Mucosa of descending colon (tissue), 3 donors: ENCODE measurements around the gene HOXC6. TPM values are rescaled to one million over a fixed set of nuclear protein-coding genes. Genes with fewer than 3 reads are reported as not detected.

ENCODE experiments used
- ATAC-seq: fragments of 200-7000 bp; cut with Tn5 transposase; one replicate; pipeline ENCODE4 v1.9.1; 2020; ENCODE audit warnings: mild to moderate bottlenecking, moderate library complexity
- DNase-seq, 3 donors: peaks; one replicate each; pipeline ENCODE4 v3.0.0-alpha.2; 2020
- H3K36me3 ChIP-seq: fragments of 200-600 bp; one replicate; pipeline ENCODE4 v1.8.0; 2021; ENCODE audit warnings: low read depth, mild to moderate bottlenecking
- H3K4me1 ChIP-seq: fragments of 200-600 bp; one replicate; pipeline ENCODE4 v1.8.0; 2021; ENCODE audit warnings: low read depth, mild to moderate bottlenecking
- H3K4me3 ChIP-seq: fragments of 200-600 bp; one replicate; pipeline ENCODE4 v1.8.0; 2021; ENCODE audit warnings: mild to moderate bottlenecking
- H3K9me3 ChIP-seq: fragments of 200-600 bp; one replicate; pipeline ENCODE4 v1.8.0; 2021; ENCODE audit warnings: mild to moderate bottlenecking
- intact Hi-C, 2 donors: fragments of 100-400 bp; cut with DNase I in 1 of 2; cut with micrococcal nuclease in 1 of 2; formaldehyde crosslinking; loops; one replicate each; pipeline versions ENCODE4 v1.11.0 to v1.11.1; 2022; cut with DNase I, micrococcal nuclease
- total RNA-seq, 3 donors: library from RNA; stranded (reverse); fragmentation: NEBNext Ultra II Directional in 2 of 3; extraction: Animal tissue kit (Norgen Biotek cat#: 25700) in 2 of 3; gene quantifications; one replicate each; pipeline versions ENCODE4 v1.2.1 to v1.2.4, GENCODE V29; 2021 to 2023
- TF ChIP-seq, protein P1 (sequence below): fragments of 200-600 bp; IDR thresholded peaks from one replicate; pipeline ENCODE4 v1.8.0; 2022; ENCODE audit warnings: antibody characterized with exemption, mild to moderate bottlenecking
- donor health status: DM: no; HTN: no; CAD: no; lungs with moderate emphysema.
- donor health status: DM: no; HTN: no; CAD: no.
- donor health status: DM: no; HTN: yes; CAD: no.

HOXC6 gene
- total RNA-seq, 3 donors from 2014 or later, result 0.22 to 0.32 TPM; not detected in 1

DNA sequence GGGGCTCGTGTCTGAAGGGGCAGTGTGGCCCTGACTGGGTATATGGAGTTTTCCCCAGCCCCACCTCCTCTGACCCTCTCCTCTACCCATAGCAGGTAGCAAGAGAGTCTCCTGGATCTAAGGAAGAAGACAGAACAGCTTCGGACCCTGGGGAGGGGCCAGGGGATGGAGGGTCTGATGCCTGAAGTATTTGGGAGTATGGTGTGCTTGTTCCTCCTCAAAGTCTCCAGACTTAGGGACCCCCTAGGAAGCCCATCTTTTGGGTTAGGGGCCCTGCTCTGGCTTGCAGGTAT is 20.0 kb upstream of the HOXC6 start:
- ATAC-seq (no peak), DNase-seq (no peak)
- no peaks in the 10 kb centered on the region for H3K36me3 ChIP-seq
- intact Hi-C loops, result loop anchor here (5.0 kb wide), 2 partner anchors 184 to 194 kb away; no protein-coding TSS in a partner anchor
- H3K4me3 ChIP-seq, result no peak overlapping the region
- H3K9me3 ChIP-seq, result no peaks in the 10 kb centered on the region
- TF ChIP-seq, protein P1, sequence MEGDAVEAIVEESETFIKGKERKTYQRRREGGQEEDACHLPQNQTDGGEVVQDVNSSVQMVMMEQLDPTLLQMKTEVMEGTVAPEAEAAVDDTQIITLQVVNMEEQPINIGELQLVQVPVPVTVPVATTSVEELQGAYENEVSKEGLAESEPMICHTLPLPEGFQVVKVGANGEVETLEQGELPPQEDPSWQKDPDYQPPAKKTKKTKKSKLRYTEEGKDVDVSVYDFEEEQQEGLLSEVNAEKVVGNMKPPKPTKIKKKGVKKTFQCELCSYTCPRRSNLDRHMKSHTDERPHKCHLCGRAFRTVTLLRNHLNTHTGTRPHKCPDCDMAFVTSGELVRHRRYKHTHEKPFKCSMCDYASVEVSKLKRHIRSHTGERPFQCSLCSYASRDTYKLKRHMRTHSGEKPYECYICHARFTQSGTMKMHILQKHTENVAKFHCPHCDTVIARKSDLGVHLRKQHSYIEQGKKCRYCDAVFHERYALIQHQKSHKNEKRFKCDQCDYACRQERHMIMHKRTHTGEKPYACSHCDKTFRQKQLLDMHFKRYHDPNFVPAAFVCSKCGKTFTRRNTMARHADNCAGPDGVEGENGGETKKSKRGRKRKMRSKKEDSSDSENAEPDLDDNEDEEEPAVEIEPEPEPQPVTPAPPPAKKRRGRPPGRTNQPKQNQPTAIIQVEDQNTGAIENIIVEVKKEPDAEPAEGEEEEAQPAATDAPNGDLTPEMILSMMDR, result no peak
- H3K4me1 ChIP-seq, result peaks cover 9% of the 10 kb centered on the region

DNA sequence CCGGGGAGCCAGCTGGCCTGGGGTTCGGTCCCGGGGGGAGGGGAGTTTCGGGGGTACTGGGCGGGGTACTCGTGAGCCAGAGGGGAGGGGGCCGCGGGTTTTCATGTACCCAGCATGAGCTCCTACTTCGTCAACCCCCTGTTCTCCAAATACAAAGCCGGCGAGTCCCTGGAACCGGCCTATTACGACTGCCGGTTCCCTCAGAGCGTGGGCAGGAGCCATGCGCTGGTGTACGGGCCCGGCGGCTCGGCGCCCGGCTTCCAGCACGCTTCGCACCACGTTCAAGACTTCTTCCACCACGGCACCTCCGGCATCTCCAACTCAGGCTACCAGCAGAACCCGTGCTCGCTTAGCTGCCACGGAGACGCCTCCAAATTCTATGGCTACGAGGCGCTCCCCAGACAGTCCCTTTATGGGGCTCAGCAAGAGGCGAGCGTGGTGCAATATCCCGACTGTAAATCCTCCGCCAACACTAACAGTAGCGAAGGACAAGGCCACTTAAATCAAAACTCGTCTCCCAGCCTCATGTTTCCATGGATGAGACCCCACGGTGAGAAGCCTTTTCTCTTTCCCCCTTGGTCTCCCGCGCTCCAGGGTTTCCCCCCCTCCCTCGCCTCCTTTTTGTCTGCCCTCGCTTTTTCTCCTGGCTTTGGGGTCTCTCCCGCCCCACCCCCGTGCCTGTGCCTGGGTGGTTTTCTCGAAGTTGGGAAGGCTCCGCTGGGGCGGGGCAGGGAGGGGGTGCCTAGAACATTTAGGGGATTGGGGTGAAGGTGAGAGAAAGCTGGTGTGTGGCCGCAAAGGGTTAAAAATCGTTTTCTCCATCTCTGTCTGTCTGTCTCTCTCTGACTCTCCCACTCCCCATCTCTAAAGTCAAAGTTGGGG is 18.8 kb upstream of the HOXC6 start:
- Histone ChIP-seq H3K4me1 (peaks cover 9% of the 10 kb centered on the region), H3K4me3 (no peak overlapping the region), H3K9me3 (no peaks in the 10 kb centered on the region), H3K36me3 (no peaks in the 10 kb centered on the region)
- intact Hi-C loops, result loop anchor here (5.0 kb wide), 2 partner anchors 183 to 193 kb away; no protein-coding TSS in a partner anchor
- TF ChIP-seq, protein P1, result no peak
- peak in 1 of 3 donors; percentile 29 for DNase-seq
- no peak for ATAC-seq

DNA sequence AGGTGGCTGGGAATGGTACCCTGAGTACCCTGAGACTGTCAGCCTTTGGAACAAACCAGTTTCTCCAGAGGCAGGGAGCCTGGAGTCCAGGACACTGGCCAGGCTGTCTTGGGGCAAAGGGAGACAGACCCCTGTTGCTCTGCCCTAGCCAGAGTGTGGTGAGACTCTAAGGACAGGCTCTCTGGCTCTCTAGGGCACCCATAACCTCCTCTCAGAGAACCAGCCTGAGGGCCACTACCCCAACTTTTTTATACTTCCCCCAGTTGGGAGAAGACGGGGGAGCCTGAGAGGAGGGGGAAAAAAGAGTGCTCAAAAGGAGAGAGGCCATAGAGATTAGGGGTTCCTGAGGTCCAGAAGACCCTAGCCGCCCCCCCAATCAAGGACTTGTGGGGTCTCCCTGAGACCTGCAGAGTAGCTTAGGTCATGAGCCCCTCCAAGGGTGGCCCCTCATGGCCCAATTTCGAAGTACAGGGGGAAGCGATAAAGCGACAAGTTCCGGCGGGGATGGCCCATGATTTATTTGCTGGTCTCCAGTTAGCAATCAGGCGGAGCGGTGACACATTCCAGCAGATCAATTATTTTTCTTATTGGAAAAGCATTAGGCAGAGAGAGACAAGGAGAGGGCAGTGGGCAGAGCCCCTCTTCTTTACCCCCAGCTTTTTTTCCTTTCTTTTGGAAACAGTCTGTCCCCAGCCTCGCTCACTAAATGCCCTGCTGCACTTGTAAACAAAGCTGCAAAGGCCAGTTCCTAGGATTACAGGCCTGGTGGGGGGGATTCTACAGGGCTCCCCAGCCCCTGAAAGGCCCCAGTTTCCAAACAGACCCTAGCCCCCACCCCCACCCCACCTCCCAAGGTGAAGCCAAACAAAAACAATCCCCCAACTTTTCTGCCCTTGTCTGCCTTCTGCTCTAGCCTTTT is 17.9 kb upstream of the HOXC6 start:
- peak in 1 of 3 donors; percentile 9 for DNase-seq
- Histone ChIP-seq H3K4me1 (peaks cover 9% of the 10 kb centered on the region), H3K36me3 (no peaks in the 10 kb centered on the region), H3K9me3 (no peaks in the 10 kb centered on the region), H3K4me3 (no peak overlapping the region)
- no peak for ATAC-seq
- TF ChIP-seq, protein P1, result no peak
- intact Hi-C loops, result no loop called here

DNA sequence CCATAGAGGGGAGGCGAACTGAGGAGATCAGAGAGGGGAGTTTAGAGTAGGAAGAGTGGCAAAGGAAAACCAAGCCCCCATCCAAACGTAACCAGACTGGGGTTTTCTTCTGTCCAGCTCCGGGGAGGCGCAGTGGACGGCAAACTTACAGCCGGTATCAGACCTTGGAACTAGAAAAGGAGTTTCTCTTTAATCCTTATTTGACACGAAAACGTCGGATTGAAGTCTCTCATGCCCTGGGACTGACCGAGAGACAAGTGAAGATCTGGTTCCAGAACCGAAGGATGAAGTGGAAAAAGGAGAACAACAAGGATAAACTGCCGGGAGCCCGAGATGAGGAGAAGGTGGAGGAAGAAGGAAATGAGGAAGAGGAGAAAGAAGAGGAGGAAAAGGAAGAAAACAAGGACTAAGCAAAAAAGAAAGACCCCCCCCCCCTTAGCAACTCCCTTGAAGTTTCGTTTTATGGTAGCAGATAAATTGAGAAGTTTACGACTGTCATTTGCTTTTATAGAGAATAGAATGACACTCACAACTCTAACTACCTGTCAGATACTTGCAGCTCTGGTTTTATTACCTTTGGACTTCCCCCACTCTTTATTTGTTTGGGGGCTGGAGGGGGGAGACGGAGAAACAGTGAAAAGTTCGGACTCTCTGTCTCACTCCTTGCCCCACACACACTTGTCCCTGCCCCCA is 17.1 kb upstream of the HOXC6 start:
- Histone ChIP-seq H3K9me3 (no peaks in the 10 kb centered on the region), H3K4me3 (no peak overlapping the region), H3K36me3 (no peaks in the 10 kb centered on the region), H3K4me1 (peaks cover 9% of the 10 kb centered on the region)
- TF ChIP-seq, protein P1, result no peak
- no peak for DNase-seq
- ATAC-seq, result no peak
- intact Hi-C loops, result no loop called here
